Activated T-cell treated with anti-CD3 and anti-CD28 coated beads, Interleukin-2, amount 50 U/mL, for 24 hours (primary cell): ENCODE results near the gene DLG2.

Source experiments
- DNase-seq: peaks from one replicate; pipeline ENCODE4 v3.0.0-alpha.2; 2020
- H3K27ac Mint-ChIP-seq: 2 replicates; pipeline ENCODE4 v1.8.0; 2020; ENCODE audit warnings: mild to moderate bottlenecking, mixed read lengths
- H3K27me3 Mint-ChIP-seq: 2 replicates; pipeline ENCODE4 v1.8.0; 2020; ENCODE audit warnings: mixed read lengths
- H3K36me3 Mint-ChIP-seq: 2 replicates; pipeline ENCODE4 v1.8.0; 2020; ENCODE audit warnings: low read depth, mixed read lengths
- H3K4me1 Mint-ChIP-seq: 2 replicates; pipeline ENCODE4 v1.8.0; 2020; ENCODE audit warnings: low read depth, mixed read lengths
- H3K4me3 Mint-ChIP-seq: 2 replicates; pipeline ENCODE4 v1.8.0; 2020; ENCODE audit warnings: mild to moderate bottlenecking, moderate library complexity, mixed read lengths
- H3K9me3 Mint-ChIP-seq: 2 replicates; pipeline ENCODE4 v1.8.0; 2020; ENCODE audit warnings: mixed read lengths

Gene DLG2

GRCh38 chr11:84503503-84503902 is 1123.6 kb downstream of the DLG2 start:
- H3K4me1 Mint-ChIP-seq: no peaks in the 10 kb centered on the region
- H3K27me3 Mint-ChIP-seq: no peaks in the 10 kb centered on the region
- H3K9me3 Mint-ChIP-seq: peaks cover 5% of the 10 kb centered on the region
- H3K4me3 Mint-ChIP-seq: no peak overlapping the region
- no peak for DNase-seq
- no peaks in the 10 kb centered on the region for H3K36me3 Mint-ChIP-seq
- H3K27ac Mint-ChIP-seq: no peak overlapping the region

GRCh38 chr11:84501750-84502149 is 1125.4 kb downstream of the DLG2 start:
- no peak overlapping the region for H3K27ac Mint-ChIP-seq
- DNase-seq: no peak
- H3K4me3 Mint-ChIP-seq: no peak overlapping the region
- no peaks in the 10 kb centered on the region for H3K4me1 Mint-ChIP-seq
- H3K36me3 Mint-ChIP-seq: no peaks in the 10 kb centered on the region
- peaks cover 5% of the 10 kb centered on the region for H3K9me3 Mint-ChIP-seq
- H3K27me3 Mint-ChIP-seq: no peaks in the 10 kb centered on the region

GRCh38 chr11:84497981-84498411 is 1129.1 kb downstream of the DLG2 start:
- Mint-ChIP-seq H3K4me1 (no peaks in the 10 kb centered on the region), H3K27ac (no peak overlapping the region), H3K9me3 (peaks cover 21% of the 10 kb centered on the region), H3K27me3 (no peaks in the 10 kb centered on the region), H3K36me3 (no peaks in the 10 kb centered on the region), H3K4me3 (no peak overlapping the region)
- DNase-seq: no peak

GRCh38 chr11:84497181-84497580 is 1130.0 kb downstream of the DLG2 start:
- Mint-ChIP-seq H3K27ac (no peak overlapping the region), H3K27me3 (no peaks in the 10 kb centered on the region), H3K36me3 (no peaks in the 10 kb centered on the region), H3K9me3 (peaks cover 23% of the 10 kb centered on the region), H3K4me1 (no peaks in the 10 kb centered on the region), H3K4me3 (no peak overlapping the region)
- no peak for DNase-seq

GRCh38 chr11:84496122-84496521 is 1131.0 kb downstream of the DLG2 start:
- Mint-ChIP-seq H3K4me3 (no peak overlapping the region), H3K9me3 (peaks cover 23% of the 10 kb centered on the region), H3K36me3 (no peaks in the 10 kb centered on the region), H3K27me3 (no peaks in the 10 kb centered on the region), H3K4me1 (no peaks in the 10 kb centered on the region), H3K27ac (no peak overlapping the region)
- DNase-seq: no peak

- no peak for DNase-seq
- no peak overlapping the region for H3K4me3 Mint-ChIP-seq
- no peak overlapping the region for H3K27ac Mint-ChIP-seq
- H3K4me1 Mint-ChIP-seq: no peaks in the 10 kb centered on the region
- H3K36me3 Mint-ChIP-seq: no peaks in the 10 kb centered on the region
- H3K9me3 Mint-ChIP-seq: peaks cover 12% of the 10 kb centered on the region
- no peaks in the 10 kb centered on the region for H3K27me3 Mint-ChIP-seq
Measured at GRCh38 chr11:84480131-84480530, 1147.0 kb downstream of the DLG2 start.

GRCh38 chr11:84476581-84476980 is 1150.6 kb downstream of the DLG2 start:
- Mint-ChIP-seq H3K36me3 (no peaks in the 10 kb centered on the region), H3K9me3 (peaks cover 15% of the 10 kb centered on the region), H3K27me3 (no peaks in the 10 kb centered on the region), H3K4me1 (no peaks in the 10 kb centered on the region), H3K27ac (no peak overlapping the region), H3K4me3 (no peak overlapping the region)
- DNase-seq: no peak

- Mint-ChIP-seq H3K27me3 (no peaks in the 10 kb centered on the region), H3K4me3 (no peak overlapping the region), H3K9me3 (peaks cover 7% of the 10 kb centered on the region), H3K27ac (no peak overlapping the region), H3K4me1 (no peaks in the 10 kb centered on the region), H3K36me3 (no peaks in the 10 kb centered on the region)
- DNase-seq: no peak
Measured at GRCh38 chr11:84471501-84471900, 1155.6 kb downstream of the DLG2 start.

GRCh38 chr11:84468235-84468634 is 1158.9 kb downstream of the DLG2 start:
- no peaks in the 10 kb centered on the region for H3K36me3 Mint-ChIP-seq
- H3K4me3 Mint-ChIP-seq: no peak overlapping the region
- H3K27me3 Mint-ChIP-seq: no peaks in the 10 kb centered on the region
- H3K27ac Mint-ChIP-seq: no peak overlapping the region
- DNase-seq: no peak
- peaks cover 6% of the 10 kb centered on the region for H3K9me3 Mint-ChIP-seq
- no peaks in the 10 kb centered on the region for H3K4me1 Mint-ChIP-seq

GRCh38 chr11:84465040-84465439 is 1162.1 kb downstream of the DLG2 start:
- no peaks in the 10 kb centered on the region for H3K36me3 Mint-ChIP-seq
- DNase-seq: no peak
- H3K9me3 Mint-ChIP-seq: peaks cover 8% of the 10 kb centered on the region
- no peaks in the 10 kb centered on the region for H3K4me1 Mint-ChIP-seq
- no peaks in the 10 kb centered on the region for H3K27me3 Mint-ChIP-seq
- no peak overlapping the region for H3K4me3 Mint-ChIP-seq
- H3K27ac Mint-ChIP-seq: no peak overlapping the region

GRCh38 chr11:84455691-84456090 is 1171.5 kb downstream of the DLG2 start:
- no peaks in the 10 kb centered on the region for H3K4me1 Mint-ChIP-seq
- H3K27ac Mint-ChIP-seq: no peak overlapping the region
- DNase-seq: no peak
- H3K27me3 Mint-ChIP-seq: no peaks in the 10 kb centered on the region
- no peaks in the 10 kb centered on the region for H3K36me3 Mint-ChIP-seq
- H3K9me3 Mint-ChIP-seq: peaks cover 21% of the 10 kb centered on the region
- no peak overlapping the region for H3K4me3 Mint-ChIP-seq

GRCh38 chr11:84452211-84452610 is 1174.9 kb downstream of the DLG2 start:
- no peak overlapping the region for H3K27ac Mint-ChIP-seq
- no peaks in the 10 kb centered on the region for H3K27me3 Mint-ChIP-seq
- DNase-seq: no peak
- H3K4me1 Mint-ChIP-seq: no peaks in the 10 kb centered on the region
- H3K36me3 Mint-ChIP-seq: no peaks in the 10 kb centered on the region
- H3K9me3 Mint-ChIP-seq: peaks cover 20% of the 10 kb centered on the region
- no peak overlapping the region for H3K4me3 Mint-ChIP-seq

- no peak overlapping the region for H3K4me3 Mint-ChIP-seq
- no peak overlapping the region for H3K27ac Mint-ChIP-seq
- no peaks in the 10 kb centered on the region for H3K36me3 Mint-ChIP-seq
Measured at GRCh38 chr11:84438565-84438964, 1188.6 kb downstream of the DLG2 start.

GRCh38 chr11:84437071-84437980 is 1189.8 kb downstream of the DLG2 start:
- Mint-ChIP-seq H3K27ac (no peak overlapping the region), H3K36me3 (no peaks in the 10 kb centered on the region), H3K27me3 (no peaks in the 10 kb centered on the region), H3K9me3 (peaks cover 9% of the 10 kb centered on the region), H3K4me1 (no peaks in the 10 kb centered on the region), H3K4me3 (no peak overlapping the region)
- no peak for DNase-seq

More at GRCh38 chr11:84438565-84438964, 1188.6 kb downstream of the DLG2 start:
- Mint-ChIP-seq H3K4me1 (no peaks in the 10 kb centered on the region), H3K27me3 (no peaks in the 10 kb centered on the region), H3K9me3 (peaks cover 7% of the 10 kb centered on the region)
- DNase-seq: no peak

- Mint-ChIP-seq H3K4me3 (no peak overlapping the region), H3K36me3 (no peaks in the 10 kb centered on the region), H3K27ac (no peak overlapping the region), H3K9me3 (peaks cover 16% of the 10 kb centered on the region), H3K27me3 (no peaks in the 10 kb centered on the region), H3K4me1 (no peaks in the 10 kb centered on the region)
- no peak for DNase-seq
Measured at GRCh38 chr11:84430661-84431060, 1196.5 kb downstream of the DLG2 start.
